ENCODE measurements around the gene ANO8. TPM values are rescaled to one million over a fixed set of nuclear protein-coding genes. Genes with fewer than 3 reads are reported as not detected.

ANO8 gene
- total RNA-seq, 1 donor from 2014 or later: 34.8 TPM

DNA sequence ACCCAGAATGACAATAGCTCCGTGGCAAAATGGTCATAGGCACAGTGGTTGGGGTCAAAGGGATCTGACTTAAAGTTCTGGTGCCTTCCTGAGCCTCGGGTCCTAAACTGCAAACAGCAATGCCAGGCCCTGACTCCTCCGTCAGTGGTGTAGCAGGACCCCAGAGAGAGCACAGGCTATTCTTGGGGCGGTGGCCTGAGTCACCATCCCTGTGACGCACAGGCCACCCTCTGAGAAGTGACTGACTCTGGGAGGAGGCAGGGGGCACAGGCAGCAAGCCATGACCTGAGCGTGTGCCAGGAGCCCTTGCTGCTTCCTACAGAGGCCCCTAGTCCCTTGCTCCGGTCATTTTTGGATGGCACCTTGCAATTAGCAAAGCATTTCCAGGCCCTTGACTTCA, 23.7 kb upstream of the ANO8 start:
- H3K4me3 ChIP-seq: no peak overlapping the region
- TF ChIP-seq, protein P1, sequence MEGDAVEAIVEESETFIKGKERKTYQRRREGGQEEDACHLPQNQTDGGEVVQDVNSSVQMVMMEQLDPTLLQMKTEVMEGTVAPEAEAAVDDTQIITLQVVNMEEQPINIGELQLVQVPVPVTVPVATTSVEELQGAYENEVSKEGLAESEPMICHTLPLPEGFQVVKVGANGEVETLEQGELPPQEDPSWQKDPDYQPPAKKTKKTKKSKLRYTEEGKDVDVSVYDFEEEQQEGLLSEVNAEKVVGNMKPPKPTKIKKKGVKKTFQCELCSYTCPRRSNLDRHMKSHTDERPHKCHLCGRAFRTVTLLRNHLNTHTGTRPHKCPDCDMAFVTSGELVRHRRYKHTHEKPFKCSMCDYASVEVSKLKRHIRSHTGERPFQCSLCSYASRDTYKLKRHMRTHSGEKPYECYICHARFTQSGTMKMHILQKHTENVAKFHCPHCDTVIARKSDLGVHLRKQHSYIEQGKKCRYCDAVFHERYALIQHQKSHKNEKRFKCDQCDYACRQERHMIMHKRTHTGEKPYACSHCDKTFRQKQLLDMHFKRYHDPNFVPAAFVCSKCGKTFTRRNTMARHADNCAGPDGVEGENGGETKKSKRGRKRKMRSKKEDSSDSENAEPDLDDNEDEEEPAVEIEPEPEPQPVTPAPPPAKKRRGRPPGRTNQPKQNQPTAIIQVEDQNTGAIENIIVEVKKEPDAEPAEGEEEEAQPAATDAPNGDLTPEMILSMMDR (IDR thresholded peaks at IDR 0.05): no peak
- H3K27me3 ChIP-seq: no peaks in the 10 kb centered on the region
- no peak overlapping the region for H3K27ac ChIP-seq
- intact Hi-C loops (cut with DNase I): no loop called here
- DNase-seq (ENCODE audit: low spot score in 2 of 2): peak in 1 of 2 donors; percentile 82
- H3K9me3 ChIP-seq: no peaks in the 10 kb centered on the region
- no peaks in the 10 kb centered on the region for H3K4me1 ChIP-seq
- no peaks in the 10 kb centered on the region for H3K36me3 ChIP-seq

DNA sequence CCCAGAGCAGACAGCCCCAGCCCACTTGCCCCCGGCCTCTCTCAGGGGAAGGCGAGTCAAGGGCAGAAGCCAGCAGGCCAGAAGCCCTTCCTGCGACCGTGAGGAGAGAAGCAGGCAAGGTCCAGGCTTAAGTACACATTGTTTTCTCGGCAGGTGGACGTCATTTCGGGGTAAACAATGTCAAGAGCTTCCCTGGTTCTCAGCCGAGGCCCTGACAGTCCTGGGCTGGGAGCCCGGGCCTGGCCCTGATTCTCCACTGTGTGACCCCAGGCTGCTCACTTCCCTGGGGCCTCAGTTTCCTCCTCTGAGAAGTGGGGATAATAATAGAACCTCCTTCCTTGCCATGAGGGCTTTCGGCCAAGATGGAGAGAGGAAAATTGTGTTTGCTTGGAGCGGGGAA, 23.1 kb upstream of the ANO8 start:
- TF ChIP-seq, protein P1 (IDR thresholded peaks at IDR 0.05): no peak

DNA sequence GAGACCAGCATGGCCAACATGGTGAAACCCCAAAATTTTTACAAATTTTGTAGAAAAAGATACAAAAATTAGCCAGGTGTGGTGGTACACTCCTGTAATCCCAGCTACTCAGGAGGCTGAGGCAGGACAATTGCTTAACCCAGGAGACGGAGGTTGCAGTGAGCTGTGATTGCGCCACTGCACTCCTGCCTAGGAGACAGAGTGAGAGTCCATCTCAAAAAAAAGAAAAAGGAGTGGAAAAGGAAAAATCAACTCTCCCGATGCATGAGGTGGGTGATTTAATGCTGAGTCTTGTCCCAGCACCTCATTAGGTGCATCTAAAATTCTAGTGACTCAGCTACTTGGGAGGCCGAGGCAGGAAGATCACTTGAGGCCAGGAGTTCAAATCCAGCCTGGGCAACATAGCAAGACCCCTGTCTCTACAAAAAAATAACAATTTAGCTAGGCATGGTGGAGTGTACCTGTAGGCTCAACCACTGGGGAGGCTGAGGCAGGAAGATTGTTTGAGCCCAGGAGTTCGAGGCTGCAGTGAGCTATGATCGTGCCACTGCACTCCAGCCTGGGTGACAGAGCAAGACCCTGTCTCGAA, 22.5 kb upstream of the ANO8 start:
- TF ChIP-seq, protein P1 (IDR thresholded peaks at IDR 0.05): no peak
- intact Hi-C loops (cut with DNase I): no loop called here
- no peak overlapping the region for H3K4me3 ChIP-seq
- no peaks in the 10 kb centered on the region for H3K4me1 ChIP-seq
- H3K9me3 ChIP-seq: no peaks in the 10 kb centered on the region
- DNase-seq (ENCODE audit: low spot score in 2 of 2): no peak
- H3K27ac ChIP-seq: no peak overlapping the region
- no peaks in the 10 kb centered on the region for H3K36me3 ChIP-seq
- H3K27me3 ChIP-seq: no peaks in the 10 kb centered on the region

More for the DNA sequence above, 23.1 kb upstream of the ANO8 start:
- DNase-seq (ENCODE audit: low spot score in 2 of 2): no peak
- no peaks in the 10 kb centered on the region for H3K4me1 ChIP-seq
- intact Hi-C loops (cut with DNase I): no loop called here
- H3K27ac ChIP-seq: peak overlapping the region in 1 of 2 donors; percentile 30
- H3K27me3 ChIP-seq: no peaks in the 10 kb centered on the region
- no peaks in the 10 kb centered on the region for H3K36me3 ChIP-seq
- no peak overlapping the region for H3K4me3 ChIP-seq
- H3K9me3 ChIP-seq: no peaks in the 10 kb centered on the region

DNA sequence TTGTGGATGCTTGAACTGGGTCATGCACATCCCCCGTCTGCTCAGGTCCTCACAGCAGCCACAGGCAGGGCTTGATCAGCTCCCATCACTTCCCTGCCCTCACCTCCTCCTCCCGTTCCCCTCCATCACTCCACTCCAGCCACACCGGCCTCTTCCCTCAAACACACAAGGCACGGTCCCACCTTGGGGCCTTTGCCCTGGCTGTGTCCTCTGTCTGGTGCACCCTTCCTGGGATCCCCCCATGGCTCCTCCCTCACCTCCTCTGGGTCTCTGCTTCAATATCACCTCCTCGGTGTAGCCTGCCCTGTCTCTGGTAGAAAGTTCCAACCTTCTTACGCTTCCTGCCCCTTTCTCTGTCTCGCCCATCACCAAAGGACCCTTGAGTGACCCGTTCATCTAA, 18.7 kb upstream of the ANO8 start:
- no peaks in the 10 kb centered on the region for H3K27me3 ChIP-seq
- peak overlapping the region in 1 of 2 donors; percentile 60 for H3K27ac ChIP-seq
- intact Hi-C loops (cut with DNase I): no loop called here
- H3K9me3 ChIP-seq: no peaks in the 10 kb centered on the region
- no peak overlapping the region for H3K4me3 ChIP-seq
- TF ChIP-seq, protein P1 (IDR thresholded peaks at IDR 0.05): no peak
- peaks cover 0 to 10% of the 10 kb centered on the region in 2 donors for H3K4me1 ChIP-seq
- H3K36me3 ChIP-seq: no peaks in the 10 kb centered on the region
- no peak for DNase-seq (ENCODE audit: low spot score in 2 of 2)

DNA sequence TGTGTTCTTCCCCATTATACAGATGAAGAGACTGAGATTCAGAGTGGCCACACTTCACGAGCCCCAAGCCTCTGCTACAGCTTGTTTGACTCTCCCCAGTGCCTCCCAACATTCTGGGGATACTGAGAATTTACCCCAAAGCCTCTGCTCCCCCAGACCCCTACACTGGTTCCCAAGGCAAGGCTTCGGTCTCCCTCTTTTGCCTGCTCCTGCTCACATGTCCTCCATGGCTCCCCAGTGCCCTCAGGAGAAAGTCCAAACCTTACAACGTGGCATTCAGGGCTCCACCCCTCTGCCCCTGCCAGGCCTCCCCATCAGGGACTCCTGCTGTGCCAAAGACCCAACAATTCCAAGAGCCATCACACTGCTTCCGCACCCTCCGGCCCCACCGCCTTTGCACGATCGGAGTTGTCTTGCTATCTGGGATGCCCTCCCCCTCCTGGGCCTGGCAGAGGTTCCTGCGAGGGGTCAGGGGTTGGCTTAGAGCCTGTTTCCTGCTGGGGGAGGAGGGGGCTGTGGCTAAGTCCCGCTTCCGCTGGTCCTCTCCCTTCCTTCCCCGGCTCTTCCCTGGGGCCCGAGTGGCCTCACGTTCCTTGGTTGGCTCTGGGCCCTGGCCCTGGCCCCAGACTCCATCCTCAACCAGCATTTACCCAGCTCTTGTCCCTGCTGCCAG, 18.1 kb upstream of the ANO8 start:
- no peak for DNase-seq (ENCODE audit: low spot score in 2 of 2)
- Histone ChIP-seq H3K9me3 (no peaks in the 10 kb centered on the region), H3K4me3 (no peak overlapping the region), H3K27me3 (no peaks in the 10 kb centered on the region), H3K36me3 (no peaks in the 10 kb centered on the region), H3K27ac (peak overlapping the region; percentile 37 to 60), H3K4me1 (peaks cover 5 to 16% of the 10 kb centered on the region in 2 donors)
- TF ChIP-seq, protein P1 (IDR thresholded peaks at IDR 0.05): no peak
- intact Hi-C loops (cut with DNase I): no loop called here

All from ascending aorta (tissue), 2 donors.